HUES48 (cell line): ENCODE measurements around the gene CLEC16A.

Experiments
- H3K27ac ChIP-seq: one replicate; pipeline ENCODE4 v1.7.0; 2013; ENCODE audit warnings: low read depth, low read length, inconsistent platforms
- H3K27me3 ChIP-seq: 2 replicates; pipeline ENCODE4 v1.6.1; 2013; ENCODE audit warnings: mild to moderate bottlenecking, low read length; ENCODE audit not compliant: control insufficient read depth, insufficient read depth
- H3K36me3 ChIP-seq: 2 replicates; pipeline ENCODE4 v1.6.1; 2013; ENCODE audit warnings: low read length; ENCODE audit not compliant: control insufficient read depth, insufficient read depth
- H3K4me1 ChIP-seq: 2 replicates; pipeline ENCODE4 v1.6.1; 2013; ENCODE audit warnings: mild to moderate bottlenecking, low read length; ENCODE audit not compliant: control insufficient read depth, insufficient read depth
- H3K4me3 ChIP-seq: 2 replicates; pipeline ENCODE4 v1.5.1; 2013; ENCODE audit warnings: mild to moderate bottlenecking, low read depth, low read length
- H3K9ac ChIP-seq: 2 replicates; pipeline ENCODE4 v1.6.1; 2013; ENCODE audit warnings: mild to moderate bottlenecking, low read depth, low read length, moderate library complexity
- H3K9me3 ChIP-seq: 2 replicates; pipeline ENCODE4 v1.6.1; 2013; ENCODE audit warnings: low read length; ENCODE audit not compliant: control insufficient read depth, insufficient read depth

The CLEC16A gene

GRCh38 chr16:11035096-11035495 is 90.7 kb downstream of the CLEC16A start:
- Histone ChIP-seq H3K27ac (no peak overlapping the region), H3K4me1 (no peaks in the 10 kb centered on the region), H3K27me3 (no peaks in the 10 kb centered on the region), H3K4me3 (no peak overlapping the region), H3K9ac (no peak overlapping the region), H3K36me3 (peaks cover 4% of the 10 kb centered on the region; the same call in 1 of the 2 replicates), H3K9me3 (no peaks in the 10 kb centered on the region)

DNA sequence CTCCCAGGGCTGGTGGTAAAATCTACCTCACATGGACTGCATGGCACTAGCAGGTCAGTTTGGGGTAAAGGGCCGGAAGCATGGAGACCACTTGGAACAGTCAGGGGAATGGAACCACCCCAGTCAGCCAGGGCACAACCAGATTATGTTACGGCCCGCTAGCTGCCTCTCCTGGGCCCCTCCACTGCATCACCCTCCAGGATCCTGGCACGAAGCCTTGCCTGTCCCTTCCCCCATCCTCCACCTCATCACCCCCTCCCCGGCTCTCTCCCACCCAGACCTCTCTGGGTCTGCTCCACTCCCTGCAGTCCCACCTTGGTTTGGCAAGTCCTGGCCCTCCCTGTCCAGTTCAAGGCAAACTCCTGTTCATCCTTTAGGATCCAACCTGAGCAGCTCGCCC is 91.7 kb downstream of the CLEC16A start:
- Histone ChIP-seq H3K9ac (no peak overlapping the region), H3K36me3 (peaks cover 6% of the 10 kb centered on the region; the same call in 1 of the 2 replicates), H3K9me3 (no peaks in the 10 kb centered on the region), H3K4me3 (no peak overlapping the region), H3K27ac (no peak overlapping the region), H3K27me3 (no peaks in the 10 kb centered on the region), H3K4me1 (no peaks in the 10 kb centered on the region)

GRCh38 chr16:11036868-11037410 is 92.6 kb downstream of the CLEC16A start:
- Histone ChIP-seq H3K9me3 (no peaks in the 10 kb centered on the region), H3K27ac (no peak overlapping the region), H3K36me3 (peaks cover 8% of the 10 kb centered on the region; the same call in 1 of the 2 replicates), H3K9ac (no peak overlapping the region), H3K4me3 (no peak overlapping the region), H3K27me3 (no peaks in the 10 kb centered on the region), H3K4me1 (no peaks in the 10 kb centered on the region)

- Histone ChIP-seq H3K36me3 (peaks cover 15% of the 10 kb centered on the region), H3K4me3 (no peak overlapping the region), H3K27ac (no peak overlapping the region)
Observed at GRCh38 chr16:11038305-11038704, 93.9 kb downstream of the CLEC16A start.

GRCh38 chr16:11038777-11039176 is 94.4 kb downstream of the CLEC16A start:
- no peak overlapping the region for H3K27ac ChIP-seq
- H3K36me3 ChIP-seq, result peaks cover 16% of the 10 kb centered on the region
- H3K4me1 ChIP-seq, result no peaks in the 10 kb centered on the region

More at GRCh38 chr16:11038305-11038704, 93.9 kb downstream of the CLEC16A start:
- no peaks in the 10 kb centered on the region for H3K4me1 ChIP-seq
- H3K9me3 ChIP-seq, result no peaks in the 10 kb centered on the region
- no peaks in the 10 kb centered on the region for H3K27me3 ChIP-seq
- H3K9ac ChIP-seq, result no peak overlapping the region

GRCh38 chr16:11039726-11040125 is 95.4 kb downstream of the CLEC16A start:
- H3K27ac ChIP-seq, result no peak overlapping the region
- no peaks in the 10 kb centered on the region for H3K4me1 ChIP-seq
- no peaks in the 10 kb centered on the region for H3K27me3 ChIP-seq
- H3K9me3 ChIP-seq, result no peaks in the 10 kb centered on the region
- peaks cover 19% of the 10 kb centered on the region for H3K36me3 ChIP-seq
- H3K4me3 ChIP-seq, result no peak overlapping the region
- no peak overlapping the region for H3K9ac ChIP-seq

More at GRCh38 chr16:11038777-11039176, 94.4 kb downstream of the CLEC16A start:
- Histone ChIP-seq H3K4me3 (no peak overlapping the region), H3K27me3 (no peaks in the 10 kb centered on the region), H3K9ac (no peak overlapping the region), H3K9me3 (no peaks in the 10 kb centered on the region)

DNA sequence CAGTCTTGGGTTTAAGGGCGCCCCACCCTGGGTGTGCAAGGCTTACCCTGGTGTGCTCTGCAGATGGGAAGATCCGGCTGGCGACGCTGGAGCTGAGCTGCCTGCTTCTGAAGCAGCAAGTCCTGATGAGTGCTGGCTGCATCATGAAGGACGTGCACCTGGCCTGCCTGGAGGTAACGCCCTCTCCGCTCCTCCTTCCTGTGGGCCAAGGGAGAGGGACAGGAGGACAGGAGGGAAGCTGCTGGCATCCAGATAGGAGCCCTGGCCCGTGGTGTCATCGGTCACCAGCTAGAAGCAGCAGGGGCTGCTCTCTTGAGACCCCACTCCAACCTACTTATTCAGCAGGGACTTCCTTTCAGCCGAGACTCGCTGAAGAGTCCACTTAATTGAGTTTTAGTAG is 97.8 kb downstream of the CLEC16A start:
- Histone ChIP-seq H3K9ac (no peak overlapping the region), H3K27ac (no peak overlapping the region), H3K36me3 (peaks cover 19% of the 10 kb centered on the region), H3K4me1 (peaks cover 4% of the 10 kb centered on the region; the same call in 1 of the 2 replicates), H3K4me3 (no peak overlapping the region), H3K9me3 (no peaks in the 10 kb centered on the region), H3K27me3 (no peaks in the 10 kb centered on the region)

- peaks cover 7% of the 10 kb centered on the region; the same call in 1 of the 2 replicates for H3K4me1 ChIP-seq
- peaks cover 22% of the 10 kb centered on the region for H3K36me3 ChIP-seq
- H3K27me3 ChIP-seq, result no peaks in the 10 kb centered on the region
- no peak overlapping the region for H3K9ac ChIP-seq
- H3K27ac ChIP-seq, result no peak overlapping the region
- no peaks in the 10 kb centered on the region for H3K9me3 ChIP-seq
- H3K4me3 ChIP-seq, result no peak overlapping the region
Observed at GRCh38 chr16:11045441-11045840, 101.1 kb downstream of the CLEC16A start.

- no peak overlapping the region for H3K27ac ChIP-seq
- H3K27me3 ChIP-seq, result no peaks in the 10 kb centered on the region
- peaks cover 11% of the 10 kb centered on the region for H3K4me1 ChIP-seq
- H3K4me3 ChIP-seq, result no peak overlapping the region
- H3K9ac ChIP-seq, result no peak overlapping the region
- H3K9me3 ChIP-seq, result no peaks in the 10 kb centered on the region
- peaks cover 22% of the 10 kb centered on the region for H3K36me3 ChIP-seq
Observed at GRCh38 chr16:11045846-11046245, 101.5 kb downstream of the CLEC16A start.

DNA sequence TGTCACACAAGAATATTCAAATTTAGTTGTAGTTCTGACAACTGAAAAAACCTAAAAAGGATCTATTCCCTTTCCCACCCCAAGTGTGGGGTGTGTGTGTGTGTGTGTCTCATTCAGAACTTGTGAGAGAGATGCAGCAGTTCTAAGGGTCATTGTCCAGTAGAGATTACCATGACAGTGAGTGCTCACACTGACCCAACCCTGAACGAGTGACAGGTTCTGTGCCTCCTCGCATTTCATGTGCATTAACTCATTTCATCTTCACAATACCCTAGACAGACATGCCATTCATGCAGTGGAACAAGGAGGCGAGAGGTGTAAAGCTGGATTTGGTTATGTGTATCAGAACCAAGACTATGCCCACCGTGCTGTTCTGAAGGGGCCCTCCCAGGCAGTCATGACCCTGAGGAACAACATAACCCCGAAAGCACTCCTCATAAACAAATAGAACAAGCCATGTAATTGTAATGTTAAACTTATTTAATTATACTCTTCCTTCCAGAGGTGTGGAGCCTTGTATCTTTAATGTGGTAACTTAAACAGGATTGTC is 102.1 kb downstream of the CLEC16A start:
- H3K36me3 ChIP-seq, result peaks cover 16% of the 10 kb centered on the region
- H3K27me3 ChIP-seq, result no peaks in the 10 kb centered on the region
- H3K4me1 ChIP-seq, result peaks cover 17% of the 10 kb centered on the region
- no peaks in the 10 kb centered on the region for H3K9me3 ChIP-seq
- H3K27ac ChIP-seq, result no peak overlapping the region
- no peak overlapping the region for H3K4me3 ChIP-seq
- H3K9ac ChIP-seq, result no peak overlapping the region

- no peak overlapping the region for H3K4me3 ChIP-seq
- no peak overlapping the region for H3K27ac ChIP-seq
- no peaks in the 10 kb centered on the region for H3K9me3 ChIP-seq
- no peak overlapping the region for H3K9ac ChIP-seq
- no peaks in the 10 kb centered on the region for H3K27me3 ChIP-seq
- peaks cover 12% of the 10 kb centered on the region for H3K36me3 ChIP-seq
- H3K4me1 ChIP-seq, result peaks cover 18% of the 10 kb centered on the region
Observed at GRCh38 chr16:11047057-11047456, 102.7 kb downstream of the CLEC16A start.
